ENCODE results near the gene CXCL13. TPM values are rescaled to one million over a fixed set of nuclear protein-coding genes. Genes with fewer than 3 reads are reported as not detected.

Gene CXCL13
- total RNA-seq, 1 donor from 2014 or later: not detected

- H3K27me3 Mint-ChIP-seq (ENCODE audit: insufficient read depth, low read depth): no peaks in the 10 kb centered on the region
- H3K9me3 Mint-ChIP-seq: no peaks in the 10 kb centered on the region
- Histone ChIP-seq H3K4me1 (no peaks in the 10 kb centered on the region), H3K4me2 (no peak overlapping the region), H3K36me3 (no peaks in the 10 kb centered on the region), H3K4me3 (no peak overlapping the region), H3F3A (ENCODE audit: low read depth) (no peaks in the 10 kb centered on the region), H4K20me1 (ENCODE audit: low read depth) (no peaks in the 10 kb centered on the region), H3K79me2 (ENCODE audit: low read depth) (no peaks in the 10 kb centered on the region), H3K27ac (no peak overlapping the region), H2AFZ (replicated peaks) (no peak overlapping the region), H3K9me3 (ENCODE audit: low read depth) (no peaks in the 10 kb centered on the region), H3K9ac (no peak overlapping the region), H3K27me3 (peaks cover 4% of the 10 kb centered on the region)
- no peaks in the 10 kb centered on the region for H3K4me1 Mint-ChIP-seq
- TF ChIP-seq EZH2phosphoT487 (IDR thresholded peaks at IDR 0.05) (no peak), EZH2 (IDR thresholded peaks at IDR 0.05) (no peak)
- TF ChIP-seq, protein P1, sequence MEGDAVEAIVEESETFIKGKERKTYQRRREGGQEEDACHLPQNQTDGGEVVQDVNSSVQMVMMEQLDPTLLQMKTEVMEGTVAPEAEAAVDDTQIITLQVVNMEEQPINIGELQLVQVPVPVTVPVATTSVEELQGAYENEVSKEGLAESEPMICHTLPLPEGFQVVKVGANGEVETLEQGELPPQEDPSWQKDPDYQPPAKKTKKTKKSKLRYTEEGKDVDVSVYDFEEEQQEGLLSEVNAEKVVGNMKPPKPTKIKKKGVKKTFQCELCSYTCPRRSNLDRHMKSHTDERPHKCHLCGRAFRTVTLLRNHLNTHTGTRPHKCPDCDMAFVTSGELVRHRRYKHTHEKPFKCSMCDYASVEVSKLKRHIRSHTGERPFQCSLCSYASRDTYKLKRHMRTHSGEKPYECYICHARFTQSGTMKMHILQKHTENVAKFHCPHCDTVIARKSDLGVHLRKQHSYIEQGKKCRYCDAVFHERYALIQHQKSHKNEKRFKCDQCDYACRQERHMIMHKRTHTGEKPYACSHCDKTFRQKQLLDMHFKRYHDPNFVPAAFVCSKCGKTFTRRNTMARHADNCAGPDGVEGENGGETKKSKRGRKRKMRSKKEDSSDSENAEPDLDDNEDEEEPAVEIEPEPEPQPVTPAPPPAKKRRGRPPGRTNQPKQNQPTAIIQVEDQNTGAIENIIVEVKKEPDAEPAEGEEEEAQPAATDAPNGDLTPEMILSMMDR (IDR thresholded peaks at IDR 0.05): no peak
- no peaks in the 10 kb centered on the region for H3K36me3 Mint-ChIP-seq
- no peak overlapping the region for H3K4me3 Mint-ChIP-seq
- no peak for DNase-seq (ENCODE audit: low spot score)
- no peak overlapping the region for H3K27ac Mint-ChIP-seq
Measured at GRCh38 chr4:77624213-77624612, 18.6 kb downstream of the CXCL13 start.

DNA sequence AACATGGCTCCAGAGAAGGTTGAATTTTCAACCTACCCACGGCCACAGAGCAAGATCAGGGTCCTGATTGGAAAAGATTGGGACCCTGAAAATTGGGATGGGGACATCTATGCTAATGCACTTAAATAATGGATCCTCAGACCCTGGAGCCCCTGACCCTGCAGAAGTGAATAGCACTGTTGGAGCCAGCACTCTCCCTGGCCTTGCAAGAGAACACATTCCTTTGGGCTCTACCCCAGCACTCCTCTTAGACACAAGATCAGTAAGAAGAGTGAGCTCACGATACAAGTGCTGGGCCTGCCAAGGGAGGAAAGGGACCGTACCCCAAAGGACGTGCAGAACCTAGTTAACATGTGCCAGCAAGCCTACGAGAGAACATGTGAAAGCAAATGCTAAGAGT is 19.9 kb downstream of the CXCL13 start:
- Histone ChIP-seq H3K27me3 (no peaks in the 10 kb centered on the region), H4K20me1 (ENCODE audit: low read depth) (no peaks in the 10 kb centered on the region)

GRCh38 chr4:77629885-77630284 is 24.3 kb downstream of the CXCL13 start:
- no peak overlapping the region for H3K9ac ChIP-seq
- no peaks in the 10 kb centered on the region for H3F3A ChIP-seq (ENCODE audit: low read depth)
- H3K79me2 ChIP-seq (ENCODE audit: low read depth): no peaks in the 10 kb centered on the region
- no peak for DNase-seq (ENCODE audit: low spot score)
- H3K27ac ChIP-seq: no peak overlapping the region
- H4K20me1 ChIP-seq (ENCODE audit: low read depth): no peaks in the 10 kb centered on the region
- no peak overlapping the region for H3K4me2 ChIP-seq
- H2AFZ ChIP-seq (replicated peaks): peak overlapping the region; percentile 5
- H3K4me1 Mint-ChIP-seq: no peaks in the 10 kb centered on the region
- H3K36me3 Mint-ChIP-seq: no peaks in the 10 kb centered on the region
- no peaks in the 10 kb centered on the region for H3K9me3 ChIP-seq (ENCODE audit: low read depth)
- no peak overlapping the region for H3K4me3 Mint-ChIP-seq
- H3K27me3 Mint-ChIP-seq (ENCODE audit: insufficient read depth, low read depth): peaks cover 4% of the 10 kb centered on the region
- H3K4me1 ChIP-seq: no peaks in the 10 kb centered on the region
- no peaks in the 10 kb centered on the region for H3K36me3 ChIP-seq
- no peaks in the 10 kb centered on the region for H3K9me3 Mint-ChIP-seq
- TF ChIP-seq, protein P1 (IDR thresholded peaks at IDR 0.05): no peak
- no peak for TF ChIP-seq EZH2 (IDR thresholded peaks at IDR 0.05)
- TF ChIP-seq EZH2phosphoT487 (IDR thresholded peaks at IDR 0.05): no peak
- H3K4me3 ChIP-seq: no peak overlapping the region
- no peaks in the 10 kb centered on the region for H3K27me3 ChIP-seq
- no peak overlapping the region for H3K27ac Mint-ChIP-seq

More for the DNA sequence above, 19.9 kb downstream of the CXCL13 start:
- Histone ChIP-seq H3K27ac (no peak overlapping the region), H3F3A (ENCODE audit: low read depth) (no peaks in the 10 kb centered on the region), H3K9ac (no peak overlapping the region), H3K4me3 (no peak overlapping the region), H3K79me2 (ENCODE audit: low read depth) (no peaks in the 10 kb centered on the region), H3K36me3 (no peaks in the 10 kb centered on the region), H3K4me2 (no peak overlapping the region), H3K9me3 (ENCODE audit: low read depth) (no peaks in the 10 kb centered on the region), H2AFZ (replicated peaks) (no peak overlapping the region), H3K4me1 (no peaks in the 10 kb centered on the region)
- H3K27me3 Mint-ChIP-seq (ENCODE audit: insufficient read depth, low read depth): no peaks in the 10 kb centered on the region
- H3K36me3 Mint-ChIP-seq: no peaks in the 10 kb centered on the region
- no peak overlapping the region for H3K27ac Mint-ChIP-seq
- no peaks in the 10 kb centered on the region for H3K4me1 Mint-ChIP-seq
- DNase-seq (ENCODE audit: low spot score): peak; percentile 9
- H3K4me3 Mint-ChIP-seq: no peak overlapping the region
- H3K9me3 Mint-ChIP-seq: no peaks in the 10 kb centered on the region
- TF ChIP-seq, protein P1 (IDR thresholded peaks at IDR 0.05): no peak
- TF ChIP-seq EZH2phosphoT487 (IDR thresholded peaks at IDR 0.05) (no peak), EZH2 (IDR thresholded peaks at IDR 0.05) (no peak)

Measured in neural progenitor cell (in vitro differentiated cells).